ENCODE data around the gene FOXP2.

The FOXP2 gene

DNA sequence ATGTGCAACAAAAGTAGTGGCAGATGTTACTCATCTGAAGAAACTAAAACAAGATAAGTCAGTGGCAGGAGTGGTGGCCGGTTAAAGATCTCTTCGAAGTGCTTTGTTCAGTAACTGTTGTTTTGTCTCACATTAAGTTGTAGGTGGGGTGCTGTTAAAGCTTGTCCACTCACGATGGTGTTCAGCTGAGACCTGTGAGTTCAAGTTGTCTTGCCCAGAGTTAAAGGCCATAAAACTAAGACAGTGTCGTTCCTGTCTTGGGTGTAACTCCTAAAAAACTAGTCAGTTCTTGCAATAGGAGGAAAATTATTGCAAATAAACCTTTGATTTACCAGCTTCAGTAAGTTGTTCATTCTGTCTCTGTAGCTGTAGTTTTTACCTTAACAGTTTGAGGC, 857 bp upstream of the FOXP2 start:
- TF ChIP-seq, protein P1, sequence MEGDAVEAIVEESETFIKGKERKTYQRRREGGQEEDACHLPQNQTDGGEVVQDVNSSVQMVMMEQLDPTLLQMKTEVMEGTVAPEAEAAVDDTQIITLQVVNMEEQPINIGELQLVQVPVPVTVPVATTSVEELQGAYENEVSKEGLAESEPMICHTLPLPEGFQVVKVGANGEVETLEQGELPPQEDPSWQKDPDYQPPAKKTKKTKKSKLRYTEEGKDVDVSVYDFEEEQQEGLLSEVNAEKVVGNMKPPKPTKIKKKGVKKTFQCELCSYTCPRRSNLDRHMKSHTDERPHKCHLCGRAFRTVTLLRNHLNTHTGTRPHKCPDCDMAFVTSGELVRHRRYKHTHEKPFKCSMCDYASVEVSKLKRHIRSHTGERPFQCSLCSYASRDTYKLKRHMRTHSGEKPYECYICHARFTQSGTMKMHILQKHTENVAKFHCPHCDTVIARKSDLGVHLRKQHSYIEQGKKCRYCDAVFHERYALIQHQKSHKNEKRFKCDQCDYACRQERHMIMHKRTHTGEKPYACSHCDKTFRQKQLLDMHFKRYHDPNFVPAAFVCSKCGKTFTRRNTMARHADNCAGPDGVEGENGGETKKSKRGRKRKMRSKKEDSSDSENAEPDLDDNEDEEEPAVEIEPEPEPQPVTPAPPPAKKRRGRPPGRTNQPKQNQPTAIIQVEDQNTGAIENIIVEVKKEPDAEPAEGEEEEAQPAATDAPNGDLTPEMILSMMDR (conservative IDR thresholded peaks at IDR 0.05; ENCODE audit: control insufficient read depth, insufficient read depth, low read depth, low read length): no peak
- no peak overlapping the region for H3K4me3 ChIP-seq (ENCODE audit: control insufficient read depth, low read depth, low read length)
- DNase-seq (ENCODE audit: low read depth): no peak

DNA sequence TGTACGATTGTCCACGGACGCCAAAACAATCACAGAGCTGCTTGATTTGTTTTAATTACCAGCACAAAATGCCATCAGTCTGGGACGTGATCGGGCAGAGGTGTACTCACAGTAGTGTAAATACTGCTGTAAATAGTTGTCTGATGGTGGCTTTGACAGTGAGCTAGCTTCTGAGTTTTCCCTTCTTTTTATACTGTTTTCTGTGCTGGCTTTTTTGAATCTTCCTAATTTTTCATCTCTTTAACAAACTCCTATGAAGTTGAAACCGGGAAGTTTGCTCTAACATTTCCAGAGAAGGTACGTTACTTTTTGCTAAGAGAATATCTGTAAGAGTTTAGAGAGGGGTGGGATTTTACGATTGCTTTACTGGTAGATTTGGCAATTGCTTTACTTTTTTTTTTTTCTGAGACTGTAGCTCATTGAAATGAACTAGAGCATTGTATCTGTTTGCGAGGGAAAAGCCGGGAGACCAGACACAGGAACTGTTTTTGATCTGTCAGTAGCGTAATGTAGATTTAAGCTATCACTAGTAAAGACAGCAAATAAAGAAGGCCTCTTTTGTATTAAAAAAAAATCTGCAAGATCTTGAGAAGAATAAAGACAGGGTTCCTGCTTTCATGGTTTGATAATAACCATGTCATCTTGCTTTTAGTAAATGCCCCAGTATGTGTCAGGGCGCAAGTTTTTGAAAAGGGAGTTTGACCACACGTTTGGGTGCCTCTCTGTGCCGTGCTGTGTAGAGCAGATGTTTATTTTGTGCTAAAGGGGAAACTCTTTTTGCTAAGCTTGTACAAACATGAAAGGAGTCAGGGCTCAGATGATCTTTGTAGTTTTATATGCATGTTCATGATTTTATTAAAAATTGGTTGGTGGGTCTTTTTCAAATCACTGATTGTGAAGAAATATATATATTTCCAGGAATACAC, 712 bp downstream of the FOXP2 start:
- H3K4me3 ChIP-seq (ENCODE audit: control insufficient read depth, low read depth, low read length): peak overlapping the region; percentile 49
- DNase-seq (ENCODE audit: low read depth): peak; percentile 6
- TF ChIP-seq, protein P1 (conservative IDR thresholded peaks at IDR 0.05; ENCODE audit: control insufficient read depth, insufficient read depth, low read depth, low read length): no peak

- TF ChIP-seq, protein P1 (conservative IDR thresholded peaks at IDR 0.05; ENCODE audit: control insufficient read depth, insufficient read depth, low read depth, low read length): no peak
- H3K4me3 ChIP-seq (ENCODE audit: control insufficient read depth, low read depth, low read length): no peak overlapping the region
- DNase-seq (ENCODE audit: low read depth): peak; percentile 40
Measured at GRCh38 chr7:114416129-114416990, 1.7 kb downstream of the FOXP2 start.

DNA sequence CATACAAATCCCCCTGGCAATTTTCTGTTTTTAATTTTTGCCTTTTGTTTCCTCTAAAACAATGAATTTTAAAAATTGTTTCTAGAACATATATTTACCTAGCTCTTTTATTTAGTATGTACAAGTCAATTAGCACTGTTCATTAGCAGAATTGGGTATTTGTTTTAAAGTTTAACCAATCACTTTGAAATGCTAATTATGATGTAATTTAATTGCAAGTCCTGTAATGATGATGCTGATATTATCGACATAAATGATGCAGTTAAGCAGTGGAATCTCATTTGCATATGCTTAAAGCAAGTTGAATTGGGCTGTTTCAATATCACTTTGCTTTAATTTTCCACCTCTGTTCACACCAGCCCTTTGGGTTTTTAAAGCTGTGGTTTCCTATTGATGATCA, 2.7 kb downstream of the FOXP2 start:
- no peak overlapping the region for H3K4me3 ChIP-seq (ENCODE audit: control insufficient read depth, low read depth, low read length)
- no peak for DNase-seq (ENCODE audit: low read depth)
- TF ChIP-seq, protein P1 (conservative IDR thresholded peaks at IDR 0.05; ENCODE audit: control insufficient read depth, insufficient read depth, low read depth, low read length): no peak

- TF ChIP-seq, protein P1 (conservative IDR thresholded peaks at IDR 0.05; ENCODE audit: control insufficient read depth, insufficient read depth, low read depth, low read length): no peak
Measured at GRCh38 chr7:114418117-114418516, 3.5 kb downstream of the FOXP2 start.

DNA sequence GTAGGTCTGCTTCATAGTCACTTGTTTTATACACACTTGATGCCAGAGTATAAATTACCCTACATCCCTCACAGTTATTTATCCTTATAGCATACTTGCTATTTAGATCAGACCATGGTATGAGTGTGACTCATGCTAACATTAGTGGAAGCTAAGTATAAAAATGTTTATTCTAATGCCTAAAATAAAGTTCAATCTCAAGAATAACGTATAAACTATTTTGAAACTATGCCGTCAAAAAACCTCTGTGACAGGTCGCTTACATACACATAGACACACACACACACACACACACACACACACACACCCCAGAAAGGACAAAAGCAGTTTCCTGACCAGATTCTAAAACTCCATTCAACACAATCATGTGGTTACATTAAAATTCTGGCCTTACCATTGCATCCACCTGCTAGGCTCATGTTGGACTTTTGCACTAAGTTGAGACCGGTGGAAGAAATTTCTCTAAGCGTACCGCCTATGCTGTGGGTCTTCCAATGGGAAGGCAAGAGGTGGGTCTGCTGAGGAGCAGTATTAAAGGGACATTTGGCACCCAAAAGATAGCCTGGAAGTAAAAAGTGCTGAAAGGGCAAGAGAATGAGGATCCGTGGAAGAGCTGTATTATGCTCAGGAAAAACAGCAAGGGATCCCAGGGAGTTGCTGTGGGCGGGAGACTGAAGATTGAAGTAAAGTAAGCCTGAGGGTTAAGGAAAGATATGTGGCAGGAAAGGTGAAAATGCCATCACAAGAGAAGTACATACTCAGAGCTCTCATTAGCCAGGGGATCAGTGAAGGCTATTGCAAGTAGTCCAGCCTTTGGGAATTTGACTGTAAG, 5.0 kb downstream of the FOXP2 start:
- no peak for DNase-seq (ENCODE audit: low read depth)
- TF ChIP-seq, protein P1 (conservative IDR thresholded peaks at IDR 0.05; ENCODE audit: control insufficient read depth, insufficient read depth, low read depth, low read length): no peak
- H3K4me3 ChIP-seq (ENCODE audit: control insufficient read depth, low read depth, low read length): no peak overlapping the region

More at GRCh38 chr7:114418117-114418516, 3.5 kb downstream of the FOXP2 start:
- H3K4me3 ChIP-seq (ENCODE audit: control insufficient read depth, low read depth, low read length): no peak overlapping the region
- DNase-seq (ENCODE audit: low read depth): no peak
